GM18507 (cell line): ENCODE data around the gene ST6GALNAC3.

Experiments
- DNase-seq: peaks from one replicate; pipeline ENCODE4 v3.0.0; 2011; ENCODE audit warnings: low read depth; ENCODE audit not compliant: insufficient read length; ENCODE audit errors: extremely low spot score
- FAIRE-seq: peaks from 2 replicates; lab custom pipeline; 2011; peaks lifted over from hg19 to GRCh38; lab: Jason Lieb, UNC

ST6GALNAC3 gene

GRCh38 chr1:76503736-76504135 is 429.2 kb downstream of the ST6GALNAC3 start:
- FAIRE-seq: no peak
- no peak for DNase-seq

GRCh38 chr1:76507376-76507775 is 432.8 kb downstream of the ST6GALNAC3 start:
- DNase-seq (no peak), FAIRE-seq (no peak)

DNA sequence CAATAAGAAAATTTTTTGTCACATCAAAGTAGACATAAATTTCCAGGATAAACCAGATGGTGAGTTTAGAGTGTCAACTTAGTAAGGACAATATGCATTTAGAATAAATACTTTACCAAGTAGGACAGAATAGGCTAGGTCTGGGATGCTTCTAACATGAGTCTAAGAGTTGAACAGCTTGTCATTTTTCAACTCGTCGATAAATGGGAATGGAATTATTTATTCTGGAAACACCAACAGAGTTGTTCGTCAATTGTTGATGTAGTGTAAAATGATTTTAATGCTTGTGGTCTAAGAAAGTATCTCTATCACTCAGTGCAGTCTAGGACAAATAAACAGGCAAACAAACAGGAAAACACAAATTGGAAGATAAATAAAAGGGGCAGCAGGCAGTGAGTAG is 434.3 kb downstream of the ST6GALNAC3 start:
- FAIRE-seq (no peak), DNase-seq (no peak)

DNA sequence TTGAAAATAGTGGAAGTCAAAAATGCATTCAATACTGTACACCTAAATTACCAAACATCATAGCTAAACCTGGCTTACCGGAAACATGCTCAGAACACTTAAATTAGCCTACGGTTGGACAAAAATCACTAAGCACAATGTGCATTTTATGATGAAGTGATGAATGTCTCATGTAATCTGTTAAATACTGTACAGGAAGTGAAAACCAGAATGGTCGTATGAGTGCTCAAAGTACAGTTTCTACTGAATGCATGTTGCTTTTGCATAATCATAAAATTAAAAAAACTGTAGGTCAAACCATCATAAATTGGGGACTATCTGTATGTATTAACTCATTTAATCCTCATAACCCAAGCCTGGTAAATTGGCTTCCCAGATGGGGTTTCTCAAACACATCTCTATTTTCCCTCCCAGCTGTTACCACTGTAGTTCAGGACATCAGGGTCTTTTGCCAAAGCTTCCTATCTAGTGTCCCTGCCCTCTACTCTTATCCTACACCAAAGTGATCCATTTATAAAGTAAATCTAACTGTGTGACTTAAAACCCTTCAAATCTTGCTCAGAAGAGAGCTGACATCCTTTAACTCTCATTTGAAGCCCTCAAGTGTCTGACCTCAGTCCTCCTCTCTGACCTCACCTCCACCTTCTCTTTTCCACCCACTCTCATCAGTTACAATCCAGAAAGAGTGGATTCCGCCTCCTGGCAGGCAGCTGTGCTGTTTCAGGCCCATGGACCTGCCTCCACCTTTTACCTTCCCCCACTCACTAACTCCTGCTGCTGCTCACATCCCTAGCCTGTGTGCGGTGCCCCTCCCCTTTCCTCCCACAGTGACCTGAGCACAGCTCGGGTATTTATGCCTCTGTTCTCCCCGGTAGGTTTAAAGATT is 436.4 kb downstream of the ST6GALNAC3 start:
- no peak for FAIRE-seq
- DNase-seq: no peak

DNA sequence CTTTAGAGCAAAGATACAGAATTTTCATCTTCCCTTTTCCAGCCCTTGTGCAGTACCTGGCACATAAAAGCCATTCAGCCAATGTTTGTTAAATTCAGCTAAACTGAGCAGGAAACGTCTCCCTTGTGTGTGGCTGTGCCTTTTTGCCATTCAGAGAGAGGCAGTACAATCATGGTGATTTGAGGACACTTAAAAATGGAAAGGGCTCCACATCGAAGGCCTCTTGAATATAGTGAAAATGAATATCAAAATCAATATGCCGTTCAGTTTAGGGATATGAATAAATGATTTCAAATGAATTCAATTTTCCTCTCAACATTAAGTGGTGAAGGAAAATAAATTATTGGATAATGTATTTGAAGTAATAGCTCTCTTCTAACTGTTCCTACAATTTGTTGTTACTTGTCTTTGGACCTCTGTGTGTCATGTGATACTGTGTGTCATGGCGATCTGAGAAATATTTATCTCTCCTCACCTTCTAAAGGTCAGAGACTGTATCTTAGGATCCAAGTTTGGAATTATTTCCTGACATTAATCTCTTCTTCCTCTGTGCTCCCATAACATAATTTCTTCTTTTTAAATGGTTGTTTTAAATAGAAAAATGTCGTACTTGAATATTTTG is 437.1 kb downstream of the ST6GALNAC3 start:
- DNase-seq: no peak
- no peak for FAIRE-seq

DNA sequence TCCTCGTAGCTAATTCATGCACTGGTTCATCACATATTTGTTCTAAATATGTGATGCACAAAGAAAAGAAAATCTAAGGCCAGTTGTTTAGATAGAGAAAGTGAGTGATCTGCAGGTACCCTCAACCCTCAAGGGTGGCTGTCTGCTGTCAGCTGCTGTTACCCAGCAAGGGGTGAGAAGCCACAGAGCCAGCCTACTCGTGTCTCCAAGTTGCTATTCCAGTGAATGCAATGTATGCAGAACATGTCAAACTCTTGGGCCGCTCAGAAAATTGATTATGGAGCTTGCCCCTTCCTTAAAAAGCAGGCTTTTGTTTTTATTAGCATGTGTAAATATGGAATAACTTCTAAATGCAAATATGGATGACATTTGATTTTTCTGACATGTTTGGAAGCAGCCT is 456.4 kb downstream of the ST6GALNAC3 start:
- no peak for FAIRE-seq

GRCh38 chr1:76541618-76542017 is 467.1 kb downstream of the ST6GALNAC3 start:
- no peak for FAIRE-seq
- DNase-seq: no peak

More for the DNA sequence above, 456.4 kb downstream of the ST6GALNAC3 start:
- DNase-seq: no peak

DNA sequence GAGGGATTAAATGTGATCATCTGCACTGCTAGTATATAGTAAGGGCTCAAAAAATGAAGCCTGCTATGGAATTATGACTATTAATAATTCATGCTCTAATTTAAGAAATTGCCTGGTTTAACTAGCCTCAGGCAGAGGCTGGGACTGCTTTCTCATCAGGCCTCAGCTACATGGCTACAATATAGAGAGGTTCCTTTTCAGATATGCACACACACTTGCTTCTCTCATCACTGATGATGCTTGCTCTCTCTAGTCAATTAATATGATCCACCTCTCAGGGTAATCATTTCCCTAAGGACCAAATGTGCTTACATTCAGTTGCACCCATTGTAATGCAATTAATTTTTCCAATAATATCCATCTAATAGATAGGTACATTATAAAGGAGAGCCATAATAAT is 467.8 kb downstream of the ST6GALNAC3 start:
- FAIRE-seq (no peak), DNase-seq (no peak)

GRCh38 chr1:76543495-76543894 is 468.9 kb downstream of the ST6GALNAC3 start:
- no peak for FAIRE-seq
- no peak for DNase-seq

DNA sequence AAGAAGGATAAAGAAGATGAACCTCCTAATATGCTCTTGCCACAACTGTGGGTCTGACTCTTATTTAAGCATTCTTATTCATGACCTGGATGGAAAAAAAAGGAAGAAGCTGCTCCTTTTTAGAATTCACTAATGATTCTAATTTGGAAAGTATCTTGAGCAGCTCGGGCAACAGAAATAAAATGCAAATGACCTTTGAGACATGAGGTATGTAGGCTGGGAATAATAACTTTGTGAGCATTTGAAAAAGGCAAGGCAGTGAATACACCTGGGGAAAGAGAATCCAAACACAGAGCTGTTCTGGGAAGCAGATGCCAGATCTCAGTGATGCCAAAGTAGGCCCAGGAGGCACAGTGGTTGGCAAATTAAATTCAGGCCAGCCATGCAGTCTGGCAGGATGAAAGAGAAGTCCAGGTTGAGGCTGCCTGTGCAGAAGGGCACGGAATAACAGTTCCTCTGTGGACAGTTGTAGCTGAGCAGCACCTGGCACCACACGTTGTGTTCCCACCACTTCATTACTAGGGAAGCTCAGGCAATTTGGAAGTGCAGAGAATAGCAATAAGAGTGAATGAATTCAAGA is 471.9 kb downstream of the ST6GALNAC3 start:
- FAIRE-seq (no peak), DNase-seq (no peak)

DNA sequence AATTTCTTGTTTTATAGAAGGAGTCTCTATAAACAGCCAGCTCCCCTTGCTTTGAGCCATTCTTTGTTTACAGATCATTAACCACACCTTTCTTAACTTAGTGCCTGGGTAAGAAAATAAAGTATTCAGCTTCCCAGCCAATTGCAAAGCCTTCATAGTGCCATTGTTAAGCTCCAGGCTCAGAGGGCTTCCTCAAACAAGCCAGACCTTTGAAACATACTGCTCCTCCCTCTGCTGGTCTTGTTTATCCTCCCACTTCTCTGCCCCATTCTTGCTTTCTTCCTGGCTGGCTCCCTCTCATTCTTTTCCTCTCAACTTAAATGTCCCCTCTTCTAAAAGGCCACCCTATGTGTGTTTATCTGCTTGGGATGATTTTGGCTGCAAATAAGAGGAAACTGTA is 473.4 kb downstream of the ST6GALNAC3 start:
- FAIRE-seq (no peak), DNase-seq (no peak)

DNA sequence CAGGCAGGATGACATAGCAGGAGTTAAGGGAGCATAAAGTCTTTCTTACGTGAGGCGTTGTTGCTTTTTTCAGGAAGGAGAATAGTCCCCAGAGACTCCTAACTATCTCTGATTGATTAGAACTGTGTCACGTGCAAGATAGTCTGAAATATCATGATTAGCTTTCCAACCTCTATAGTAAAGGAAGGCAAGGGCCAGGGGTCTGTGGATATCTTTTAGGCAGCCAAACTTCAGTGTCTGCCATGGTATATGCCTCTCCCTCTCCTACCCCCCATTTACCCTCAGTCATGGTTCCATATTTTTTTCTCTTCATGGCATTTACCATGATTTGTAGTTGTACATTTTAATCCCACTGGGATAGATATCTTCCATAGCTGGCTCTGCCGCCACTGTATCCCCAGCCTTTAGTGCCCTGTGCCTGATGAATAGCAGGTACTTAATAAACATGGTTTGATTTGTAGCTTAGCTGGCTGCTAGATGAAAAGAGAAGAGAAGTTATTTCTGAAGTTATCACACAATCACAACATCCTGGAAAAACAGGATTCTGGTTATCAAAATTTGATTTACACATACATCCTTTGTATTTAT is 474.1 kb downstream of the ST6GALNAC3 start:
- no peak for FAIRE-seq
- no peak for DNase-seq

DNA sequence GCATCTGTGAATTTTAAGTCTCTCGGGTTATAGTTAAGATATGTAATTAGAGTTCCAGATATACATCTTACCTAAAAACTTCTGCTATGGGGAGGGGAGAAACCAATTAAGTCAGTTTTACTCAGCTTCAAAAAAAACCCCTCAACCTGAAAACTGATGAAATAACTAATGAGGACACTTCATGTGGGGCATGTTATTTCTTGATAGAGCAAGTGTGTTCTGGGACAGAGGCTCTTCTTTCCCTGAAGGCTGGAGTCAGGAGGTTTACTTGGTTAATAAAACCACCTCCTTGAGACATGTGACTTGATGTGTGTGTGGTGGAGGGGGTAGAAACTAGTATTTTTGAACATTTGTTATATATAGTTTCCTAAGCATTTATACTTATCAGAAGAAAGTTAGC is 479.7 kb downstream of the ST6GALNAC3 start:
- DNase-seq (no peak), FAIRE-seq (no peak)

- FAIRE-seq: no peak
- DNase-seq: no peak
These were observed 487.7 kb downstream of the ST6GALNAC3 start for GRCh38 chr1:76562292-76562691.

- DNase-seq: no peak
- FAIRE-seq: no peak
These were observed 494.2 kb downstream of the ST6GALNAC3 start for GRCh38 chr1:76568573-76569238.

- no peak for FAIRE-seq
- DNase-seq: no peak
These were observed 496.7 kb downstream of the ST6GALNAC3 start for GRCh38 chr1:76571248-76571647.

- DNase-seq (no peak), FAIRE-seq (no peak)
These were observed 497.7 kb downstream of the ST6GALNAC3 start for GRCh38 chr1:76572229-76572628.

GRCh38 chr1:76576876-76577524 is 502.5 kb downstream of the ST6GALNAC3 start:
- DNase-seq (no peak), FAIRE-seq (no peak)

DNA sequence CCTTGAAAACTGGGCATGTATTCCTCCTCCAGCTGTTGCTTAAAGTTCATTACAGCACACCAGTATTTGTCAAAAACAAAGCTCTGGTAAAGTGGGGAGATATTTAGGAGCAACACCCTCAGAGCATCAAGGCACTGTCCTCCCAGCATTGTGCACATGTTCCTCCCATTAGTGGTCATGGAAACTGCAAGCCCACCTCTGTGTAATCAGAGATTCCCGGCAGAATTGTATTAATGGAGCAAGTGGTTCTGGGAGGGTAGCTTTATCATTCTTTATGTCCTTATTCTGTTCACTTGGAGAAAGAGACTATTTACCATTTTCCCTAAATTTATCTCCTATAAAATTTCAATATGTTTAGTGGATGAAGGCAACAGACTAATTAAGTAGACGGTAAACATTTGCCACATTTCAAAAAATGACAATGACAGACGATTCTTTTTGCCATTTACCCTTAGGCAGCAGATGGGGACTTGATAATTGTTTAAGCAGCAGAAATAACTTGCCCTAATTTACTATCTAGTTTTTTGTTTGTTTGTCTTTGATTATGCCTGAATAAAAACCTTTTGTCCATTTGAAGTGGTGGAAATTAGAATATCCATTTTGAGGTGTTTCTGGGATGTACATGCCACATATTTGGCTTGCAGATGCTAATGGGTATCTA is 503.1 kb downstream of the ST6GALNAC3 start:
- DNase-seq (no peak), FAIRE-seq (no peak)
